ENCODE data around the gene ZDHHC14. TPM values are rescaled to one million over a fixed set of nuclear protein-coding genes. Genes with fewer than 3 reads are reported as not detected.

The ZDHHC14 gene
- total RNA-seq, 2 experiments from 2014 or later, result 1.7 to 2.5 TPM

DNA sequence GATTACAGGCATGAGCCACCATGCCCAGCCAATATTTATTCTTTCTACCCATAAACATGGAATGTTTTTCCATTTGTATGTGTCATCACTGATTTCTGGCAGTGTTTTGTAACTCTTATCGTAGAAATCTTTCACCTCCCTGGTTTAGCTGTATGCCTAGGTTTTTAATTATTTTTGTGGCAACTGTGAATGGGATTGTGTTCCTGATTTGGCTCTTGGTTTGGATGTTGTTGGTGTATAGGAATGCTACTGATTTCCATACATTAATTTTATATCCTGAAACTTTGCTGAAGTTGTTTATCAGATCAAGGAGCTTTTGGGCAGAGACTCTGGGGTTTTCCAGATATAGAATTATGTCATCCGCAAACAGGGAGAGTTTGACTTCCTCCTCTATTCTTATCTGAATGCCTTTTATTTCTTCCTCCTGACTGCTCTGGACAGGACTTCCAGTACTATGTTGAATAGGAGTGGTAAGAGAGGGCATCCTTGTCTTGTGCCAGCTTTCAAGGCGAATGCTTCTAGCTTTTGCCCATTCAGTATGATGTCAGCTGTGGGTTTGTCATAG, 198.6 kb downstream of the ZDHHC14 start:
- H3K27ac Mint-ChIP-seq, result no peak overlapping the region
- ATAC-seq (no peak), DNase-seq (no peak)
- H3K4me1 Mint-ChIP-seq (ENCODE audit: low read depth), result peaks cover 4% of the 10 kb centered on the region
- peaks cover 5% of the 10 kb centered on the region for H3K36me3 Mint-ChIP-seq (ENCODE audit: low read depth)
- CTCF ChIA-PET, result interaction anchor here (1.9 kb wide), 1 partner anchor 344 kb away, joined by 4 read pairs; no protein-coding TSS in a partner anchor
- intact Hi-C loops (cut with micrococcal nuclease), result no loop called here
- H3K9me3 Mint-ChIP-seq, result peaks cover 8% of the 10 kb centered on the region
- TF ChIP-seq, protein P1, sequence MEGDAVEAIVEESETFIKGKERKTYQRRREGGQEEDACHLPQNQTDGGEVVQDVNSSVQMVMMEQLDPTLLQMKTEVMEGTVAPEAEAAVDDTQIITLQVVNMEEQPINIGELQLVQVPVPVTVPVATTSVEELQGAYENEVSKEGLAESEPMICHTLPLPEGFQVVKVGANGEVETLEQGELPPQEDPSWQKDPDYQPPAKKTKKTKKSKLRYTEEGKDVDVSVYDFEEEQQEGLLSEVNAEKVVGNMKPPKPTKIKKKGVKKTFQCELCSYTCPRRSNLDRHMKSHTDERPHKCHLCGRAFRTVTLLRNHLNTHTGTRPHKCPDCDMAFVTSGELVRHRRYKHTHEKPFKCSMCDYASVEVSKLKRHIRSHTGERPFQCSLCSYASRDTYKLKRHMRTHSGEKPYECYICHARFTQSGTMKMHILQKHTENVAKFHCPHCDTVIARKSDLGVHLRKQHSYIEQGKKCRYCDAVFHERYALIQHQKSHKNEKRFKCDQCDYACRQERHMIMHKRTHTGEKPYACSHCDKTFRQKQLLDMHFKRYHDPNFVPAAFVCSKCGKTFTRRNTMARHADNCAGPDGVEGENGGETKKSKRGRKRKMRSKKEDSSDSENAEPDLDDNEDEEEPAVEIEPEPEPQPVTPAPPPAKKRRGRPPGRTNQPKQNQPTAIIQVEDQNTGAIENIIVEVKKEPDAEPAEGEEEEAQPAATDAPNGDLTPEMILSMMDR (IDR thresholded peaks at IDR 0.05), result no peak
- H3K4me3 Mint-ChIP-seq, result no peak overlapping the region
- POLR2A ChIA-PET, result no interaction called here
- peaks cover 2% of the 10 kb centered on the region for H3K27me3 Mint-ChIP-seq

DNA sequence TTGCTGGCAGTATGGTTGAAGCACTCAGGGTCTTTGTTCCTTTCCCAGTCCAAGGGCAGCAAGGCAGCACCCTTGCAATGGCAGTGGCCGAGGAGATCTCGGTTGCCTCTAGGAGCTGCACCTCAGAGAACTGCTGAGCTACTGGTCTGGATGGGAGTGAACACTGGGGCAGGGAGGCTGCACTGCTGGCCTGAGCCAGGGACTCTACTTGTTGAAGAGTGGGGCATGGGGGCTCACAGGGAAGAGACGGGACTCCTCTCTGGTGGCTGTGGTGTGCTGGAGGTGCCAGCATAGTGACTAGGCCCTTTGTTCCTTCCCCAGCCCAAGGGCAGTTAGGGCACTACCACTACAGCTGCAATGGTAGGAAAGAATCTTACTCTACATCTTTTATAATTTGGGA, 203.0 kb downstream of the ZDHHC14 start:
- no peak for DNase-seq
- TF ChIP-seq, protein P1 (IDR thresholded peaks at IDR 0.05), result no peak
- peaks cover 3% of the 10 kb centered on the region for H3K9me3 Mint-ChIP-seq
- H3K27me3 Mint-ChIP-seq, result peaks cover 2% of the 10 kb centered on the region
- intact Hi-C loops (cut with micrococcal nuclease), result no loop called here
- CTCF ChIA-PET, result interaction anchor here (1.2 kb wide), 1 partner anchor 269 kb away, joined by 3 read pairs; no protein-coding TSS in a partner anchor
- no peak overlapping the region for H3K4me3 Mint-ChIP-seq
- no peak overlapping the region for H3K27ac Mint-ChIP-seq
- peaks cover 2% of the 10 kb centered on the region for H3K36me3 Mint-ChIP-seq (ENCODE audit: low read depth)
- ATAC-seq, result no peak
- peaks cover 7% of the 10 kb centered on the region for H3K4me1 Mint-ChIP-seq (ENCODE audit: low read depth)
- POLR2A ChIA-PET, result no interaction called here

DNA sequence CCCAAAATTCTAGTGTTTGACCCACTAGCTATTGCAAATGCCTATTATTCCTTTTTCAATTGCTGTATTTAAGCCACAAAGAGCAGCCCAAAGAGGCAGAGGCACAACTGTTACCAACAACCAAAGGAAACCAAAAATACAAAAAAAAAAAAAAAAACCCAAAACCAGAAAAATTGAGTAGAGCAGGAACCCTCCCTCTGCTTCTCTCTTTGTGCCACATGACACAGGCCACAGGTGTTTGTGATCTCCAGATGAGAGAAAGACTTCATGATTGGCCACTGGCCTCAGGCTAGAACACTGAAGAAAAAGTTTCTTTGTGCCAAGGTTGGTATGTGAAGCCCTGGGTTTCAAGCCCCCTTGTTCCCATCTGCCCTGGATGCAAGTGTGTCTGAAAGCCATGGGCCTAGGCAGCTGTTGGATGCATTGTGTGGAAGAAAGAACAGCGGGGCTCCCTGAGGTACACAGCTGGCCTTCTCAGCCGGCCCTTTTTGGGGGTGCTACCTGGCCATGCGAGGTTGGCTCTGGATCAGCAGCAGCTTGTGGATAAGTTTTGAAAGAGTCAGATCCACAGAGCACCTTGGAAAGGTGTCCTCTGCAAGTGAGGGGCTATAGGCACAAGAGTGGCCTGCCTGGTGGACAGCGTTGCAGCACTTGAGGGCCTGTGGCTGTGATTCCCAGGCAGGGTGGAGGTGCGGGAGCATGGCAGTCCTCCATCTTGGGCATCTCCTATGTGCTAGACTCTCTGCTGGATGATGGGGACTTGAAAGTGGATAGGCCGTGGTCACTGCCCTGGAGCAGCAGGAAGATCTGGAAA, 204.5 kb downstream of the ZDHHC14 start:
- Mint-ChIP-seq H3K4me1 (ENCODE audit: low read depth) (peaks cover 7% of the 10 kb centered on the region), H3K27me3 (peaks cover 2% of the 10 kb centered on the region), H3K9me3 (peaks cover 15% of the 10 kb centered on the region), H3K36me3 (ENCODE audit: low read depth) (peaks cover 7% of the 10 kb centered on the region), H3K4me3 (no peak overlapping the region), H3K27ac (no peak overlapping the region)
- no peak for ATAC-seq
- ChIA-PET POLR2A (no interaction called here), CTCF (no interaction called here)
- TF ChIP-seq, protein P1 (IDR thresholded peaks at IDR 0.05), result no peak
- no peak for DNase-seq
- intact Hi-C loops (cut with micrococcal nuclease), result no loop called here

DNA sequence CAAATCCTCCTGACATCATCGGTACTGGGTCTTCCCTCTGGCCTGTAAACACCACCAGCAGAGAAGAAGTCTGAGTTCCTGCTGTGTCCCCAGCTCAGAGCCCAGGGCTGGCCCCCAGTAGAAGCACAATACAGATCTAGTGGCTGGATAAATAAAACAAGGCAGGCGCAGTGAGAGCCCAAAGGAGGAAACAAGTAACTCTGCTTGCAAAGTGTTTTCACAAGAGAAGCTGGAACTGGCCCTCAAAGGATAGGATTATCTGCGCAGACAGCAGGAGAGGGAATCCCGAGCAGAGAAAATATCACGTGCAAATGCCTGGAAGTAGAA, 205.1 kb downstream of the ZDHHC14 start:
- Mint-ChIP-seq H3K9me3 (peaks cover 20% of the 10 kb centered on the region), H3K27ac (no peak overlapping the region), H3K4me3 (no peak overlapping the region), H3K36me3 (ENCODE audit: low read depth) (peaks cover 7% of the 10 kb centered on the region), H3K4me1 (ENCODE audit: low read depth) (peaks cover 7% of the 10 kb centered on the region), H3K27me3 (peaks cover 2% of the 10 kb centered on the region)
- no peak for ATAC-seq
- no peak for DNase-seq
- intact Hi-C loops (cut with micrococcal nuclease), result no loop called here
- POLR2A ChIA-PET, result no interaction called here
- TF ChIP-seq, protein P1 (IDR thresholded peaks at IDR 0.05), result no peak
- CTCF ChIA-PET, result interaction anchor here (1.2 kb wide), 1 partner anchor 12 kb away, joined by 4 read pairs; no protein-coding TSS in a partner anchor

DNA sequence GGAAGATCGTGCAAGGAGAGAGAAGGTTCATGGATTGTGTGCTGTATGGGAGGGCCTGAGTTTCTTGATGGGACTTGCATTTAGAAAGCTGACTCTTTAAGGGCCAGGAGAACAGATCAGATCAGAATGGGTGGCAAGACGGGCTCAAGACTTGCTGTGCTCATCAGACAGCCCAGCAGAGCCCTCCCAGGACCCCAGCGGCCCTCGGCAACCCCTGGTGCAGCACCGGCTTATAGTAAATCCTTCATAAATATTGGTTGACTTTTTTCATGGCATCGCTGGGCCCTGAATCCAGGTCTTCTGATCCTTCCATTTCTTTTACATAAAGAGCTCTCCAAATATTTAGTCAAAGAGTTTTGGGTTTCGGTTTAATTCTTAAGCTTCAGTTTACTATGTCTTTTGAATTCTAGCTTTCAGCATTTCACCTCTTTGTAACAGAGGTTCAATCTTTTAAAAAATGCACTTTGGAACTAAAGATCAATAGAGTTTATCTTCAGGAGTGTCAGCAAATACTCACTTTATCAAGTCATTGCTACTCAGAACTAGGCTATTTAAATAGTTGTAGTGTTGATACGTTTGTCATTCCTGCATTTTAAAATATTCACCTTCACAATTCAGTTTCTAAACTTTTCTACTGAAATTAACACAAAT, 205.6 kb downstream of the ZDHHC14 start:
- ChIA-PET POLR2A (no interaction called here), CTCF (interaction anchor here (1.2 kb wide), 1 partner anchor 13 kb away, joined by 4 read pairs; no protein-coding TSS in a partner anchor)
- no peak for DNase-seq
- ATAC-seq, result no peak
- peaks cover 9% of the 10 kb centered on the region for H3K36me3 Mint-ChIP-seq (ENCODE audit: low read depth)
- TF ChIP-seq, protein P1 (IDR thresholded peaks at IDR 0.05), result no peak
- peaks cover 21% of the 10 kb centered on the region for H3K9me3 Mint-ChIP-seq
- H3K4me1 Mint-ChIP-seq (ENCODE audit: low read depth), result peaks cover 7% of the 10 kb centered on the region
- no peaks in the 10 kb centered on the region for H3K27me3 Mint-ChIP-seq
- no peak overlapping the region for H3K27ac Mint-ChIP-seq
- no peak overlapping the region for H3K4me3 Mint-ChIP-seq
- intact Hi-C loops (cut with micrococcal nuclease), result no loop called here

Measured in activated CD8-positive, alpha-beta T cell treated with anti-CD3 and anti-CD28 coated beads for 36 hours (primary cell).